Karpas-422 (cell line): ENCODE data around the gene ROCK2. TPM values are rescaled to one million over a fixed set of nuclear protein-coding genes. Genes with fewer than 3 reads are reported as not detected.

Experiments
- DNase-seq: peaks from one replicate; pipeline ENCODE4 v3.0.0-alpha.2; 2015
- H2AFZ ChIP-seq: fragments of 200-600 bp; sonication (generic); 2 replicates; pipeline ENCODE4 v1.6.1; 2014; ENCODE audit warnings: antibody characterized with exemption, low read length, mixed read lengths
- H3K27ac ChIP-seq: fragments of 200-600 bp; sonication (generic); 2 replicates; pipeline ENCODE4 v1.5.1; 2014; ENCODE audit warnings: mild to moderate bottlenecking, low read length, moderate library complexity
- H3K27me3 ChIP-seq: fragments of 200-600 bp; sonication (generic); 2 replicates; pipeline ENCODE4 v1.6.1; 2014; ENCODE audit warnings: low read length, mixed read lengths
- H3K36me3 ChIP-seq: fragments of 200-600 bp; sonication (generic); 2 replicates; pipeline ENCODE4 v1.6.1; 2014; ENCODE audit warnings: low read length, mixed read lengths; ENCODE audit not compliant: insufficient read depth
- H3K4me1 ChIP-seq: fragments of 200-600 bp; sonication (generic); 2 replicates; pipeline ENCODE4 v1.6.1; 2014; ENCODE audit warnings: mild to moderate bottlenecking, low read length, mixed read lengths
- H3K4me2 ChIP-seq: fragments of 200-600 bp; sonication (generic); 2 replicates; pipeline ENCODE4 v1.6.1; 2014; ENCODE audit warnings: low read length, low read depth, mild to moderate bottlenecking; ENCODE audit not compliant: poor library complexity, severe bottlenecking
- H3K4me3 ChIP-seq: fragments of 200-600 bp; sonication (generic); 2 replicates; pipeline ENCODE4 v1.5.1; 2014; ENCODE audit warnings: mild to moderate bottlenecking, antibody characterized with exemption, low read length, mixed read lengths
- H3K79me2 ChIP-seq: fragments of 200-600 bp; sonication (generic); 2 replicates; pipeline ENCODE4 v1.6.1; 2014; ENCODE audit warnings: mild to moderate bottlenecking, low read length, mixed read lengths
- H3K9ac ChIP-seq: fragments of 200-600 bp; sonication (generic); 2 replicates; pipeline ENCODE4 v1.6.0; 2014; ENCODE audit warnings: low read length
- H3K9me2 ChIP-seq: fragments of 200-600 bp; sonication (generic), shearing (Covaris generic); replicated peaks from 2 replicates; pipeline ENCODE4 v1.6.0; 2014; ENCODE audit warnings: mild to moderate bottlenecking, low read length, moderate library complexity; ENCODE audit not compliant: insufficient read depth
- H3K9me3 ChIP-seq: fragments of 300-700, 200-600 bp; sonication (generic); 2 replicates; pipeline ENCODE4 v1.6.1; 2014; ENCODE audit warnings: low read length, mixed read lengths
- H4K20me1 ChIP-seq: fragments of 200-600 bp; sonication (generic); 2 replicates; pipeline ENCODE4 v1.6.1; 2014; ENCODE audit warnings: mild to moderate bottlenecking, antibody characterized with exemption, low read length, low read depth; ENCODE audit not compliant: insufficient read depth
- total RNA-seq: library from RNA; depleted of rRNA; stranded (reverse); fragments of >200 nt; shearing (Covaris generic); gene quantifications from 2 replicates; pipeline ENCODE4 v1.2.3, GENCODE V29; 2014; ENCODE audit warnings: low replicate concordance

Gene ROCK2
- total RNA-seq, 1 experiment from 2014 or later: 14.2 TPM

DNA sequence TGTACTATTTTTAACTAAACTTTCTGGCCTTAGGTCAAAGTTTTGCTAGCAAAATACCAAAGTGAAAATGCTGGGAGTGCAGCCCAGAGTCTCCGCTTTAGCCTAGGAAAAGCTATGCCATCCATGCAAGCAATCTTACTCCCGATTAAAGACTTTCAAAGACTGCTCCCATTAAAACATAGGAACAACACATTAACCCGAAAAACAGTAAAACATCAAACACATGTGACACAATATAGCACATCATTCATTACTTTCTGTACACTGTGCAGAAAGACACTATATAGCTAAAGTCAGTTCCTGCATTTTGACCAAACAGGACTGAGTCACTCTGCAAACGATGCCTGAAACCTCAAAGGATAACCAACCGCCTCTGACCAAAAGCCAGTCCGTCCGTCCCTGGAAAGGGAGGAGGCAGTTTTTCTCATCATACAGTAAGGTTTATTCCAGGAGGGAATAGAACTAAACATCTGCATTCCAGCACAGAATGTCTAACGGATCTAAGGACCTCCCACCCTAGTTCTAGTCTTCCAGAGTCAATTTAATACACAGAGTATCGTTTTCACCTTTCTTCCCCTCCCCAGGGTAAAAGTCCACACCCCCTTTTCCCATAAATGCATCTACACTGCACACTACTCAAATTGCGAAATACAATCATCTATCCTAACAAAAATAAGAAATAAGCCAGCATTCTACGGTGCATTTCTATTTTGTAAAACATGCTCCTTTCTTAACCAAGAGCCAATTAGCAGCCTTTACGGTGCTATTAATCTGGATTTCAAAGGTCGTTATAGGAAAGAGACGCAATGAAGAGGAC is 1.7 kb downstream of the ROCK2 start:
- peaks cover 34% of the 10 kb centered on the region for H4K20me1 ChIP-seq
- H3K79me2 ChIP-seq: peaks cover 44% of the 10 kb centered on the region
- H3K9me2 ChIP-seq: no peaks in the 10 kb centered on the region
- peak overlapping the region; percentile 72 for H3K4me3 ChIP-seq
- peak; percentile 40 for DNase-seq
- H3K27me3 ChIP-seq: no peaks in the 10 kb centered on the region
- H3K4me1 ChIP-seq: peaks cover 35% of the 10 kb centered on the region
- H3K9me3 ChIP-seq: no peaks in the 10 kb centered on the region
- H3K4me2 ChIP-seq: peak overlapping the region; percentile 97
- H3K27ac ChIP-seq: no peak overlapping the region
- peak overlapping the region; percentile 84 for H3K9ac ChIP-seq
- no peaks in the 10 kb centered on the region for H3K36me3 ChIP-seq
- no peak overlapping the region for H2AFZ ChIP-seq

DNA sequence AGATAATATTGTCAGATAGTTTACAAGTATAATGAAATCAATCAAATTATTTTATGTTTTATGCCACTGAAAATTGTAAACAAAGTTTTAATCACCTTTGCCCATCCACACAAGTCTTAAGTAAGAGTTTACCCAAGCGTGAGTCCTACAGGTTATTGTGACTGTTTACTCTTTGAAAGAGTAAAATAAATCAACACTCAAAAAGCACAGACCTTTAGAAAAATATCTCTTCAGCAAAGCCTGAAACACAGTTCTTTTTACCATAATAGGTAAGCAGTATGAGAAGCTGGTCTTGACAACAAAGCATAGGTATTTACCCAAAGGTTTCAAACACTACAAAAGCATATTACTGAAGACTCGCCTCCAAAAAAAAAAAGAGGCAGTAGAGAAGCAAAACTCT is 3.7 kb downstream of the ROCK2 start:
- Histone ChIP-seq H3K4me3 (no peak overlapping the region), H2AFZ (no peak overlapping the region), H3K27me3 (no peaks in the 10 kb centered on the region), H3K4me2 (no peak overlapping the region), H4K20me1 (peaks cover 37% of the 10 kb centered on the region), H3K79me2 (peaks cover 52% of the 10 kb centered on the region), H3K36me3 (no peaks in the 10 kb centered on the region), H3K9ac (no peak overlapping the region), H3K9me2 (no peaks in the 10 kb centered on the region), H3K27ac (no peak overlapping the region), H3K9me3 (no peaks in the 10 kb centered on the region), H3K4me1 (peaks cover 35% of the 10 kb centered on the region)
- DNase-seq: peak; percentile 23

DNA sequence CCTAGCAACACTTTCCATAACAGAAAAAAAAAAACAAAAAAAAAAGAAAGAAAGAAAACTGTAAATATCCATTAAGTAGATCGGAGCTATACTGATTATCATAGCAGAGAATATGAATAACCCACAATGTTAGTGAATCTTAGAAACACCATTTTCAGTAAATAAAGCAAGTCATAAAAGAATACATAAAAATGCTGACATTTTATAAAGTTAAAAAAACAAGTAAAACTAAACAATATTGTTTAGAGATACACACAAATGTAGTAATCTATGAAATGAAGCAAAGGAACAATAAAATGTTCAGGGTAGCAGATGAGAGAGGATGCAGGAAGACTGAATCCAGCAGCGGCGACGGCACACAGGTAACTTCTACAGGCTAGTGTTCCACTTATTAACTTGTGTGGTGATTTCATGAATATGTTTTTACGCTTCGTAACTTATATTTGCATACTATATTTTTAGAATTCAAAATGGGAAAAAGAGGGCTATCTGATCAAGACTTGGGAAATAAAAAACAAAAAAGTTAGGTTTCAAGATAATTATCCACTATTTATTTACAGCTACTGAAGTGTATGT is 4.8 kb downstream of the ROCK2 start:
- Histone ChIP-seq H3K27ac (no peak overlapping the region), H2AFZ (no peak overlapping the region), H3K79me2 (peaks cover 52% of the 10 kb centered on the region), H3K9me3 (no peaks in the 10 kb centered on the region), H3K36me3 (no peaks in the 10 kb centered on the region), H3K4me2 (no peak overlapping the region), H3K4me1 (peaks cover 28% of the 10 kb centered on the region), H3K27me3 (no peaks in the 10 kb centered on the region), H3K9ac (no peak overlapping the region), H3K4me3 (no peak overlapping the region), H3K9me2 (no peaks in the 10 kb centered on the region), H4K20me1 (peaks cover 37% of the 10 kb centered on the region)
- DNase-seq: no peak

DNA sequence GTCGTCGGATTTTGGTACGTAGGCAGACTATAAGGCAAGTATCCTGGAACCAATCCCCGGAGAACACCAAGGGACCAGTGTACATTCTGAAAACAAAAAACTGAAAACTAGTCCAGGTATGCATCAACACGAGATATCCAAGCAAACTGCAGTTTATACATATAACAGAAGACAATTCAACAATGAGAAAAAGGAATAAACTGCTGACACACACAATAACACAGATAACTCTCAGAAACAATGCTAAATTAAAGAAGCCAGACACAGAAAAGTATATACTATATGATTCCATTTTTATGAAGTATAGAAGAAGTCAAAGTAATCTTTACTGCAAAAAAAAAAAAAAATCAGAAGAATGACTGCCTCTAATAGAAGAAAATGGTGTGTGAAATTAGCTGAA is 5.9 kb downstream of the ROCK2 start:
- Histone ChIP-seq H2AFZ (no peak overlapping the region), H3K79me2 (peaks cover 52% of the 10 kb centered on the region), H3K27me3 (no peaks in the 10 kb centered on the region), H3K4me2 (no peak overlapping the region), H3K9me2 (no peaks in the 10 kb centered on the region), H3K4me1 (peaks cover 28% of the 10 kb centered on the region), H3K9ac (no peak overlapping the region), H4K20me1 (peaks cover 37% of the 10 kb centered on the region), H3K4me3 (no peak overlapping the region), H3K27ac (no peak overlapping the region), H3K9me3 (no peaks in the 10 kb centered on the region), H3K36me3 (no peaks in the 10 kb centered on the region)
- peak; percentile 20 for DNase-seq

DNA sequence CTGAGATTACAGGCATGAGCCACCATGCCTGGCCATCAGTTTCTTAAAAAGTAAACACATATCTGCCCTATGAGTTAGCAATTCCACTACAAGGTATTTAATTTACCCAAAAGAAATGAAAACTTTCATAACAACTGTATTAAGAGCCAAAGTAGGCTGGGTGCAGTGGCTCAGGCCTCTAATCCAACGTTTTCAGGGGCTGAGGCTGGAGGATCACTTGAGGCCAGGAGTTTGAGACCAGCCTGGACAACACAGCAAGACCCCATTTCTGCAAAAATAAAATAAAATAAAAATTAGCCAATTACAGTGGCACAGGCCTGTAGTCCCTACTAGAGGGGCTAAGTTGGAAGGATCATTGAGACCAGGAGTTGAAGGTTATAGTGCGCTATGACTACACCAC is 6.5 kb downstream of the ROCK2 start:
- Histone ChIP-seq H3K9ac (no peak overlapping the region), H3K27ac (no peak overlapping the region), H3K79me2 (peaks cover 51% of the 10 kb centered on the region), H3K4me2 (no peak overlapping the region), H3K4me1 (peaks cover 22% of the 10 kb centered on the region), H3K9me3 (no peaks in the 10 kb centered on the region), H2AFZ (no peak overlapping the region), H4K20me1 (peaks cover 33% of the 10 kb centered on the region), H3K9me2 (no peaks in the 10 kb centered on the region), H3K36me3 (no peaks in the 10 kb centered on the region), H3K4me3 (no peak overlapping the region), H3K27me3 (no peaks in the 10 kb centered on the region)
- DNase-seq: peak; percentile 28

DNA sequence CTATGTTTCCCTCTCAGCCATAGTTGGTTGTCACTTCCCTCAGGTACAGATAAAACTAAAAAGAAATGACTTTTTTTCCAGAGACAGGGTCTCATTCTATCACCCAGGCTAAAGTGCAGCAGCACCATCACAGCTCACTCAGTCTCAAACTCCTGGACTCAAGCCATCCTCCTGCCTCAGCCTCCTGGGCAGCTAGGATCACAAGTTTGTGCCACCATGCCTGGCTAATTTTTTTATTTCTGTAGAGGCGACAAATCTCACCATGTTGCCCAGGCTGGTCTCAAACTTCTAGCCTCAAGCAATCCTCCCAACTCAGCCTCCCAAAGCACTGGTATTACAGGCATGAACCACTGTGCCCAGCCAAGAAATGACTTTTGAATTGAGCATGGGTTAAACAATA is 8.2 kb downstream of the ROCK2 start:
- H4K20me1 ChIP-seq: peaks cover 31% of the 10 kb centered on the region
- no peak overlapping the region for H3K4me2 ChIP-seq

DNA sequence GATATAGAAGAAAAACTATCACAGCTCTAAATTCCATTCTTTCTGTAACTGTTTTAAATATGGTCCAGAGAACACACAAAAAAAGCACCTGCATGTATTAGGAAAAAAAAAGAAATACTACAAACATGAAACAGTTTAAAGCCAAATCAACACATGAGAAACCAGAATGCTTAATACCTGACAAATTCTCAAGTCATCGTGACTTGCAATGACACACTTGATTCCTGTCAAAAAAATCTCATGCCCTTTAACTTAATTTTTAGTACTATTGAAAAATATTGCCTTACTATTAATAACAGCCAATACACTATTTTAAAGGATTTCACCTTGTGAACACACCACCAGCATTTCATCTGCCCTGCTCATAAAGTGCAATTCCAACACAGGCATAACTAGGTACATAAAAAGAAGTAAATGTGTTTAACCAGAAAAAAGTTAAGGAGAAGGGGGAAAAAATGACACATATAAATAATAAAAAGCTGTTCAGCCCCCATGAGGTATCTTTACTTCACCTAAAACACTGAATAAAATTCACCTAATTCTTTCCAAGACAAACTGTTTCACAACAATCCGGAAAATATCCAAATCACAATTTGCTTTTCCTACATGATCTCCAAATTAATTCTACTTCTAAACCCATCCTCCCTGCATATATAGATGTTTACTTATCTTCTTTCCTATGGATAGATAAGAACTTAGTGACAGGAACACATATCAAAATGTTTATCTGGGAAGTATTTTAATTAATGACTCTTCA is 10.8 kb downstream of the ROCK2 start:
- Histone ChIP-seq H3K79me2 (peaks cover 19% of the 10 kb centered on the region), H3K36me3 (no peaks in the 10 kb centered on the region), H3K4me2 (no peak overlapping the region), H3K4me3 (no peak overlapping the region), H3K27me3 (no peaks in the 10 kb centered on the region), H3K4me1 (no peaks in the 10 kb centered on the region), H2AFZ (no peak overlapping the region), H3K27ac (no peak overlapping the region), H3K9me3 (peaks cover 6% of the 10 kb centered on the region; the same call in 1 of the 2 replicates), H4K20me1 (peaks cover 19% of the 10 kb centered on the region; the same call in 1 of the 2 replicates), H3K9me2 (no peaks in the 10 kb centered on the region), H3K9ac (no peak overlapping the region)
- peak; percentile 7 for DNase-seq

More for the DNA sequence above, 8.2 kb downstream of the ROCK2 start:
- peaks cover 43% of the 10 kb centered on the region for H3K79me2 ChIP-seq
- H3K9me3 ChIP-seq: peaks cover 6% of the 10 kb centered on the region; the same call in 1 of the 2 replicates
- H3K9ac ChIP-seq: no peak overlapping the region
- DNase-seq: no peak
- no peak overlapping the region for H3K27ac ChIP-seq
- no peak overlapping the region for H2AFZ ChIP-seq
- H3K36me3 ChIP-seq: no peaks in the 10 kb centered on the region
- H3K27me3 ChIP-seq: no peaks in the 10 kb centered on the region
- no peak overlapping the region for H3K4me3 ChIP-seq
- no peaks in the 10 kb centered on the region for H3K9me2 ChIP-seq
- peaks cover 11% of the 10 kb centered on the region for H3K4me1 ChIP-seq

DNA sequence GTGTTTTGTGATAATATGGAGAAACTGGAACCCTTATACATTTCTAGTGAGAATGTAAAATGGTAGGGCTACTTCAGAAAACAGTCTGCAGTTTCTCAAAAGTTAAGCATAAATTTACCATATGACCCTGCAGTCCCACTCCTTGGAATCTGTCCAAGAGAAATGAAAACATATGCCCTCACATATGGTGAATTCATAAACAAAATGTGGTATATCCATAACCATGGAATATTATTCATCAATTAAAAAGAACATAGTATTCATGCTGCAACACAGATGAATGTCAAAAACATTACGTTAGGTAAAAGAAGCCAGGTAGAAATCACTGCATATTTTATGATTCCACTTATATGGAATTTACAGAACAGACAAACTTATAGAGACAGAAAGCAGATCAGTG is 11.8 kb downstream of the ROCK2 start:
- Histone ChIP-seq H3K9me2 (no peaks in the 10 kb centered on the region), H3K79me2 (peaks cover 15% of the 10 kb centered on the region; the same call in 1 of the 2 replicates), H3K9me3 (peaks cover 6% of the 10 kb centered on the region; the same call in 1 of the 2 replicates), H3K4me1 (no peaks in the 10 kb centered on the region), H3K4me3 (no peak overlapping the region), H3K4me2 (no peak overlapping the region), H2AFZ (no peak overlapping the region), H3K27ac (no peak overlapping the region), H3K27me3 (no peaks in the 10 kb centered on the region), H3K36me3 (no peaks in the 10 kb centered on the region), H4K20me1 (peaks cover 22% of the 10 kb centered on the region), H3K9ac (no peak overlapping the region)
- peak; percentile 29 for DNase-seq
